Muscle layer of duodenum (tissue), 2 donors: ENCODE measurements around the gene AURKAIP1.
"Not testable (repeated sequence)": the region's sequence is repeated elsewhere in the genome, so short reads cannot be mapped to it uniquely, and the experiment has no call there.

Experiments used
- H3K27ac ChIP-seq: one replicate; pipeline ENCODE4 v1.7.0; 2013; ENCODE audit warnings: mild to moderate bottlenecking, low read length
- H3K27me3 ChIP-seq: one replicate; pipeline ENCODE4 v1.7.0; 2013; ENCODE audit warnings: low read depth, mild to moderate bottlenecking, control low read depth, low read length
- H3K36me3 ChIP-seq, 2 donors: one replicate each; pipeline ENCODE4 v1.7.0; 2013; ENCODE audit warnings: low read length in 2 of 2, control low read depth in 1 of 2, mild to moderate bottlenecking in 1 of 2; ENCODE audit not compliant: insufficient read depth in 2 of 2, control insufficient read depth in 1 of 2
- H3K4me1 ChIP-seq, 2 donors: one replicate each; pipeline ENCODE4 v1.7.0; 2013; ENCODE audit warnings: low read length in 2 of 2, mild to moderate bottlenecking in 2 of 2, control low read depth in 1 of 2, moderate library complexity in 1 of 2; ENCODE audit not compliant: insufficient read depth in 2 of 2, control insufficient read depth in 1 of 2
- H3K4me3 ChIP-seq, 2 donors: one replicate each; pipeline ENCODE4 v1.7.0; 2013; ENCODE audit warnings: low read length in 2 of 2, low read depth in 1 of 2, mild to moderate bottlenecking in 1 of 2
- H3K9me3 ChIP-seq, 2 donors: one replicate each; pipeline ENCODE4 v1.7.0; 2013; ENCODE audit warnings: low read length in 2 of 2, control low read depth in 1 of 2, mild to moderate bottlenecking in 1 of 2; ENCODE audit not compliant: control insufficient read depth in 1 of 2
- donor health status: healthy.

AURKAIP1 gene

GRCh38 chr1:1380860-1381259 lies 5.9 kb upstream of the AURKAIP1 start:
- H3K4me3 ChIP-seq, result no peak overlapping the region
- peaks cover 0 to 5% of the 10 kb centered on the region in 2 donors for H3K4me1 ChIP-seq
- H3K36me3 ChIP-seq, result peaks cover under 1 to 9% of the 10 kb centered on the region in 2 donors
- no peaks in the 10 kb centered on the region for H3K27me3 ChIP-seq
- no peak overlapping the region for H3K27ac ChIP-seq
- H3K9me3 ChIP-seq, result no peaks in the 10 kb centered on the region

- no peak overlapping the region for H3K4me3 ChIP-seq
- no peak overlapping the region for H3K27ac ChIP-seq
- peaks cover 6 to 24% of the 10 kb centered on the region in 2 donors for H3K4me1 ChIP-seq
- H3K9me3 ChIP-seq, result no peaks in the 10 kb centered on the region
- peaks cover 0 to 18% of the 10 kb centered on the region in 2 donors for H3K36me3 ChIP-seq
- no peaks in the 10 kb centered on the region for H3K27me3 ChIP-seq
Observed at GRCh38 chr1:1377540-1378205, 2.7 kb upstream of the AURKAIP1 start.

GRCh38 chr1:1376551-1377226 lies 1.7 kb upstream of the AURKAIP1 start:
- H3K27me3 ChIP-seq, result no peaks in the 10 kb centered on the region
- H3K27ac ChIP-seq, result no peak overlapping the region
- no peak overlapping the region for H3K4me3 ChIP-seq
- no peaks in the 10 kb centered on the region for H3K9me3 ChIP-seq
- H3K36me3 ChIP-seq, result peaks cover 0 to 17% of the 10 kb centered on the region in 2 donors
- peaks cover 6 to 33% of the 10 kb centered on the region in 2 donors for H3K4me1 ChIP-seq

GRCh38 chr1:1374589-1374928 lies 448 bp downstream of the AURKAIP1 start:
- no peaks in the 10 kb centered on the region for H3K27me3 ChIP-seq
- H3K4me3 ChIP-seq, result peak overlapping the region; percentile 67 to 85
- no peaks in the 10 kb centered on the region for H3K9me3 ChIP-seq
- peaks cover 0 to 12% of the 10 kb centered on the region in 2 donors for H3K36me3 ChIP-seq
- H3K27ac ChIP-seq, result peak overlapping the region; percentile 51
- H3K4me1 ChIP-seq, result peaks cover 6 to 39% of the 10 kb centered on the region in 2 donors

GRCh38 chr1:1373815-1374588 lies 1.0 kb downstream of the AURKAIP1 start:
- H3K4me1 ChIP-seq, result peaks cover 6 to 39% of the 10 kb centered on the region in 2 donors
- peaks cover 0 to 12% of the 10 kb centered on the region in 2 donors for H3K36me3 ChIP-seq
- H3K27me3 ChIP-seq, result no peaks in the 10 kb centered on the region
- H3K9me3 ChIP-seq, result no peaks in the 10 kb centered on the region
- peak overlapping the region; percentile 67 to 85 for H3K4me3 ChIP-seq
- peak overlapping the region; percentile 51 for H3K27ac ChIP-seq

GRCh38 chr1:1373051-1373814 lies 1.8 kb downstream of the AURKAIP1 start:
- H3K4me3 ChIP-seq, result no peak overlapping the region
- H3K36me3 ChIP-seq, result peaks cover 0 to 12% of the 10 kb centered on the region in 2 donors
- H3K9me3 ChIP-seq, result no peaks in the 10 kb centered on the region
- no peaks in the 10 kb centered on the region for H3K27me3 ChIP-seq
- no peak overlapping the region for H3K27ac ChIP-seq
- H3K4me1 ChIP-seq, result peaks cover 6 to 39% of the 10 kb centered on the region in 2 donors

GRCh38 chr1:1371746-1372711 lies 3.0 kb downstream of the AURKAIP1 start:
- Histone ChIP-seq H3K4me3 (no peak overlapping the region), H3K36me3 (peaks cover 0 to 12% of the 10 kb centered on the region in 2 donors), H3K27ac (no peak overlapping the region), H3K27me3 (no peaks in the 10 kb centered on the region), H3K4me1 (peaks cover 6 to 39% of the 10 kb centered on the region in 2 donors), H3K9me3 (no peaks in the 10 kb centered on the region)

- Histone ChIP-seq H3K4me1 (peaks cover 6 to 39% of the 10 kb centered on the region in 2 donors), H3K9me3 (no peaks in the 10 kb centered on the region), H3K36me3 (peaks cover 0 to 12% of the 10 kb centered on the region in 2 donors), H3K4me3 (no peak overlapping the region), H3K27me3 (no peaks in the 10 kb centered on the region), H3K27ac (no peak overlapping the region)
Observed at GRCh38 chr1:1371364-1371745, 3.7 kb downstream of the AURKAIP1 start.

- Histone ChIP-seq H3K27me3 (no peaks in the 10 kb centered on the region), H3K9me3 (no peaks in the 10 kb centered on the region), H3K27ac (no peak overlapping the region), H3K36me3 (peaks cover 0 to 12% of the 10 kb centered on the region in 2 donors), H3K4me1 (peaks cover 6 to 34% of the 10 kb centered on the region in 2 donors), H3K4me3 (no peak overlapping the region)
Observed at GRCh38 chr1:1370771-1371300, 4.2 kb downstream of the AURKAIP1 start.

GRCh38 chr1:1370094-1370493 lies 4.9 kb downstream of the AURKAIP1 start:
- H3K9me3 ChIP-seq, H3K27me3 ChIP-seq, H3K27ac ChIP-seq, H3K4me3 ChIP-seq: not testable (repeated sequence)
- Histone ChIP-seq H3K36me3 (peaks cover 0 to 12% of the 10 kb centered on the region in 2 donors), H3K4me1 (peaks cover 6 to 33% of the 10 kb centered on the region in 2 donors)
